ENCODE measurements around the gene DENND2C.
"Not testable (repeated sequence)": the region's sequence is repeated elsewhere in the genome, so short reads cannot be mapped to it uniquely, and the experiment has no call there.

Gene DENND2C

DNA sequence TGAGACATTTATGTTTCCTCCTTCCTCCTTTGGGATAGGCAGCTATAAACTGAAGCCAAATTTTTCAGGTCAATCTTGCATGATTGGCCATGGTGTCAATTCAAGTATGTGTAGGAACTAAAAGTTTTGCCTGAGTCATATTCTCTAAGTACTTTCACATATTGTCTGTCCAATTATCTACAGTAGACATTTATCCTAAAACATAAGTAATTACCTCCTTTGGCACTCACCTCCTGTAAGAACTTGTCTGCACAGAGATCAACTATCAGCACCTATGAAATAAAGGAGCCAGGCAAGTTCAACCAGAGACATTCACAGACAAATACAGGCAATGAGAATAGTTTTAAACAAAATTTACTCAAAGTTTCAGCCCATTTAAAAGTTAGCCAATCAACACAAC is 74.2 kb downstream of the DENND2C start:
- no peak for DNase-seq (ENCODE audit: low spot score)

DNA sequence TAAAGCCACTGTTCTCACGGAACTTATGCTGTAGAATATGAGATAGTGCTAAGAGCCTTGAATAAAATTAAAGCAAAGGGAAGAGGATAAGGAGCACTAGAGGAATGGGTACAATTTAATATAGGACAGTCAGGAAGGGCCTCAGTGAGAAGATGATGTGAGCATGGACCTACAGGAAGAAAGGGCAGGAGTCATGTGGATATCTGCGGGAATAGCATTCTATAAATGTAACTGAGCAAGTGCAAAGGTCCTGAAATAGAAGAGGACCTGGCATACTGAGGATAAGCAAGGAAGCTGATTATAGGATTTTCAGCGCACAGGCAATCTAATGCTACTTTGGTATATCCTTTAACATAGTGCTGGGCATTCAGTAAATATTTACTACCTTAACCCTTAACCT is 75.8 kb downstream of the DENND2C start:
- DNase-seq (ENCODE audit: low spot score), result no peak

DNA sequence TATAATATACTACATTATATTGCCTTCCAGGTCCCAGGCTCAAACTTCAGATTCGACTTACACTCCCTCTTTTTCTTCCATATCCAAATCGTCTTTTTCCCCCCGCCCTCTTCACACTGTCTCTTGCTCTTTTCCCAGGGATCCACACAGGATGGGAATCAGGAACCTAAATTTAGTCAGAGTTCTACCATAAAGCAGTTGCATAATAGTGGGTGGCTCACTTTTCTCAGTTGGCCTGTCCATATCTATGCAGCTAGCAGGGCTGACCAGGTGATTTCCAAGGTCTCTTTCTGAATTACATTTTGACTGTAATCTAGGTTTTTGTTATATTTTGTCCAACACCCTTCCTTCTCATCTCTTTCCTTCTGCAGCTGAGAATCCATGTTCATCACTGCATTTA is 80.7 kb downstream of the DENND2C start:
- DNase-seq (ENCODE audit: low spot score), result no peak

GRCh38 chr1:114588196-114588689 is 81.6 kb downstream of the DENND2C start:
- DNase-seq (ENCODE audit: low spot score), result no peak

DNA sequence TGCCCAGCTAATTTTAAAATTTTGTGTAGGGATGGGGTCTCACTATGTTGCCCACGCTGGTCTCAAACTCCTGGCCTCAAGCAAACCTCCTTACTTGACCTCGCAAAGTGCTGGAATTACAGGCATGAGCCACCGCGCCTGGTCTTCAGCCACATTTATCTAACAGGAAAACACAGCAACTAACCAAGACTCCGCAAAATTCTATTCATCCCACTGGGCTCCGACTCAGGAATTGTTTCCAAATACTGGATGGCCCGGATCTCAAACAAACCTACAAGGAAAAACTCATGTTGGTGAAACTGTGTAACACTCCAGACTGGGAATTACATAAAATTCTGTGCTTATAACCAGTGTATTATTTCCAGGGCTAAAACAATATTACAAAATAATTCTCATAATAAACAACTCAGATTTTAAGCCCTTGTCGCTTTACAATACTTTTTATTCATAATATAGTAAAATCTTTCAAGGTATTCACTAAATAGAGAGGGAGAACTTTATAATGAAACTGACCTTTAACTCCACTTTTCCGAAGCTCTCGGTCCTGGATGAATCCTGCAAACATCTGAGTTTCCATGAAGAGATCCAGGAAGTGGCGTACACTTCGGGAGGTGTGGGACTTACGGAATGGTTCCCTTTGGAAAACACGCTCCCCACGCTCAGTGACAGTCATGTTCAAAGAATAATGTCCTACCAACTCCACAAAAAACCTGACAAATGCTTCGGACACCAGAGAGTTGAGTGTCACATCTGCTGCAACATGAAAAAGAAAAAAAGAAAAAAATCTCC is 82.5 kb downstream of the DENND2C start:
- no peak for DNase-seq (ENCODE audit: low spot score)

GRCh38 chr1:114586513-114587047 is 83.3 kb downstream of the DENND2C start:
- no peak for DNase-seq (ENCODE audit: low spot score)

GRCh38 chr1:114585231-114585630 is 84.6 kb downstream of the DENND2C start:
- DNase-seq (ENCODE audit: low spot score), result no peak

DNA sequence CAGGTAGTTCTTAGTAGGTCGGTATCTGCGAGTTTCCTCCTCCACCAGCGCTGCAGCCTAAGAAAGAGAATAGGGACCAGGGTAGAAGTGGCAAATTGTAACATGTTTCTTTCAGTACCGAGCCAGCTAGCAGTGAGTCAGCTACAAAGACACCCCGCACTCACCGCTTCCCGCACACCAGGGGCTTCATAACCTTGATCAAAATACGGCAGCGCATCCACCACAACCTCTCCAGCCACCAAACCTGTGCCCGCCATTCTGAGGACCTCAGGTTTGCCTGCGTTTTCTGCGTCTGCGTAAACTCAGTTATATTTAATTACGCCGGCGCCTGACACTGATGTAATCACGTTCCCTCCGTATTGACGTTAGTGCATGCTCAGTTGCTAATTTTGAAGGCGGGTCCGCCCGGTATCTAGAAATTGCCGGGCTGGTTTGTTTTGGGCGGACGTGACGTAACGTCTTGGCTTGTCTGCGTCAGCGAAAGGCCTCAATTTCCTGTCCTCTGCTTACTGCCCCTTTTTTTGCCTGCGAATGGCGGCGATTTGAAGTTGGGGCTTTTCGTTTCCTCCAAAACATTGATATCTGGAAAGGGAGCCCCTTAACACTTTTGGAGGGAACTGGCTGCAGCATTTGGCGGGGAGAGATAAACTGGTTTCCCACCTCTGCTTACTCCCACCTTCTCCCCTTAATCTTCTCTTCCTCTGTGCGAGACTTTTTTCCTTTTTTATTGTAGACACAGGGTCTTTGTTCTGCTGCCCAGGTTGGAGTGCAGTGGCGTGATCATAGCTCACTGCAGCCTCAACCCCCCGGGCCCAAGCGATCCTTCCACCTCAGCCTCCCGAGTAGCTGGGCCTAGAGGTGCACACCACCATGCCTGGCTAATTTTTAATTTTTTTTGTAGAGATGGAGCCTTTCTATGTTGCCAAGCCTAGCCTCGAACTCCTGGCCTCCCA is 88.2 kb downstream of the DENND2C start, which contains the start of gene BCAS2:
TSS of gene BCAS2 (minus strand) at position 281 of the 953 bp plus-strand sequence. CDS start at position 257, 24 bp downstream.
- DNase-seq (ENCODE audit: low spot score), result peak; percentile 96

DNA sequence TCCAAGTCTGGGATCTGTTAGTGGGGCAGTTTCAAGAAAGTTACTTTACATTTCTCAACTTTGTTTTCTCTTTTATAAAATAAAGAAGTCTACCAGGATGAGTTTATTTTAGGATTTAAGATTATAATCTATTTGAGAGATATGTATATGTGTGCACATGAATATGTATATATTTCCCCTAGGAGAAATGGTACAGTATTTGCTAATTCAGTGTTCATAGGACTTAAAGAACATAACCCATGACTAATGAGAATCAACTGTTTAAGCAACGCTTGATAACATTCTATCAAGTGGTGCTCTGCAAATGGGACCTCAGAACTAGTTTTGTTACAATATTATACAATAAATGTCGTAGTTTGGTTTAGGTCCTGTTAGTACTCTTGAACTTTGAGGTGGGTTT is 95.5 kb downstream of the DENND2C start:
- no peak for DNase-seq (ENCODE audit: low spot score)

DNA sequence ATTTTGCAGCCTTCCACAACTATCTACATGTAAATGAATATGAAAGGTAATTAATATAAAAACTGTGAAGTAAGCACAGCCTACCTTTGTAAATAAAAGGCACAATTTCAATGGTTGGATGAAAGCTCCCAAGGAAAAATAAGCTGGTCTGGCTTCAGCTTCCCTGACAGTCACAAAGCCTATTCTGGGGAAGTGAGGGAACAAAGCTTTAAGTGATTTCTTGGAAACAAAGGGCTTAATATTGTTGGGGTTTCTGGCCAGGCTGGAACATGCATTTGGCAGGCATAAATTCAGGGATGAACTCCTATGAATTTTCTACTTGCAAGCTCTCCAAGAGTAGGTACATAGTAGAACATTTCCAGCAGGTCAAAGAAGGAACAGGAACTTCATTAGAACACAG is 105.7 kb downstream of the DENND2C start:
- no peak for DNase-seq (ENCODE audit: low spot score)

DNA sequence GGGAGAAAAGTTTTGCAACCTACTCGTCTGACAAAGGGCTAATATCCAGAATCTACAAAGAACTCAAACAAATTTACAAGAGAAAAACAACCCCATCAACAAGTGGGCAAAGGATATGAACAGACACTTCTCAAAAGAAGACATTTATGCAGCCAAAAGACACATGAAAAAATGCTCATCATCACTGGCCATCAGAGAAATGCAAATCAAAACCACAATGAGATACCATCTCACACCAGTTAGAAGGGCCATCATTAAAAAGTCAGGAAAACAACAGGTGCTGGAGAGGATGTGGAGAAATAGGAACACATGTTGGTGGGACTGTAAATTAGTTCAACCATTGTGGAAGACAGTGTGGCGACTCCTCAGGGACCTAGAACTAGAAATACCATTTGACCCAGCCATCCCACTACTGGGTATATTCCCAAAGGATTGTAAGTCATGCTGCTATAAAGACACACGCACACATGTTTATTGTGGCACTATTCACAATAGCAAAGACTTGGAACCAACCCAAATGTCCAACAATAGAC is 106.8 kb downstream of the DENND2C start:
- DNase-seq (ENCODE audit: low spot score), result not testable (repeated sequence)

DNA sequence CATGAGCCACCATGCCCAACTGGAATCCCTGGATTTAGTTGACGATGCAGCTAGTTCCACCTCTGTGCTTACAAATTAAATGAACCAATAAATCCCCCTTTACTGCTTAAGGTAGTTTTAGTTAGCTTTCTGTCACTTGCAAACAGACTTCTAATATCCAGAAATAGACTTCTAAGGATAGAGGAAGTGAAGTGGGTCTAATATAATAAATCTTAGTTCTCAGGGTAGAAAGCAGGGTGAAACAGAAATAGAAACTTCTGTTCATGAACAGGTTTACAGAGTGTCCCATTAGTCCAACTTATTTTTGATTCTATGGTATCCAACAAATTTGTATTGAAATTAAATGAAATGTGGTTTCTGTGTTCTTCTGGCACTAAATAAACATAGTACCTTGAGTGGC is 108.5 kb downstream of the DENND2C start:
- no peak for DNase-seq (ENCODE audit: low spot score)

DNA sequence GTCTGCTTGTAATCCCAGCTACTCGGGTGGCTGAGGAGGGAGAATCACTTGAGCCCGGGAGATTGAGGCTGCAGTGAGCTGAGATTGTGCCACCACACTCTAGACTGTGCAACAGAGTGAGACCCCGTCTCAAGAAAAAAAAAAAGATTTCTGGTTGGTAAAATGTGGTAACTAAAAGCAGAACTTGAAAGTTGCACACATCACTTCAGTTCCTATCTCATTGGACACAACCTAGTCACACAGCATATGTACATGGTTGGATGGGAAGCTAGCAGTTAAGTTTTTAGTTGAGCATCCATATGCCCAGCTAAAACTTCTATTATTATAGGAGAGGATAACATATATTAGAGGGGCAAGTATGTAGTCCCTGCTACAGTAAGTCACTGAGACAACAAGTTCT is 110.5 kb downstream of the DENND2C start:
- DNase-seq (ENCODE audit: low spot score), result no peak

DNA sequence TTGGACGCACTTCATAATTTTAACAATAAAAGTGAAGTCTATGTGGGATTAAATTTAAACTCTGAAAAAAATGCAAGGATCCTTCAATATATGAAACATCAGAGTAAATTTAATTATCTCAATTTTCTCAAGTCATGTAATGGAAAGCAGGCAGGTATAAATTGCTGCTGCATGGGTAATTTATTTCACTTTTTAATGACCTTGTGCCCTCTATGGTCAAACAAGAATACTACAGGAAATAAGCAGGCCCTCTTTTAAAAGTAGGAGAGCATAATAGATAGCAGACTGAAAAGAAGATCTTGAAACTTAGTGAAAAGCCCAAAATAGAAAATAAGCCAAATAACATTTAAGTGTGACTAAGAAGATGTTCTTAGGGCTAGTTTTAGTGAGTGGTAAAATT is 111.3 kb downstream of the DENND2C start:
- DNase-seq (ENCODE audit: low spot score), result no peak

DNA sequence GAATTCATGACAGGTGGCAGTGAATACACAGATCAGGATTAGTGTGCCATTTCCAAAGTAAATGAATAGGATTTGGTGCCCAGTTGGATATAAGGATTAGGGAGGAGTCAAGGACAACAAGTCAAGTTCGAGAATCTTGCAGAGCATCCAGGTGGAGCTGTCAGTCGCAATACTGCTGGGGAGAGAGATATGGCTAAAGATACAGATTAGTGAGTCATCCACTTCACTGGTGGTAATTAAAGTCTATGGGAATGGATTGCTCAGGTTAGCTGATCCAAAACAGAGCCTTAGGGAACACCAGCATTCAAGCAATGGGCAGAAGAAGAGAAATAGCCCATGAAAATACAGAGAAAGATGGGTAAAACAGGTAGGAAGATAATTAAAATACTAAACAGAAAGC is 115.3 kb downstream of the DENND2C start:
- no peak for DNase-seq (ENCODE audit: low spot score)

DNA sequence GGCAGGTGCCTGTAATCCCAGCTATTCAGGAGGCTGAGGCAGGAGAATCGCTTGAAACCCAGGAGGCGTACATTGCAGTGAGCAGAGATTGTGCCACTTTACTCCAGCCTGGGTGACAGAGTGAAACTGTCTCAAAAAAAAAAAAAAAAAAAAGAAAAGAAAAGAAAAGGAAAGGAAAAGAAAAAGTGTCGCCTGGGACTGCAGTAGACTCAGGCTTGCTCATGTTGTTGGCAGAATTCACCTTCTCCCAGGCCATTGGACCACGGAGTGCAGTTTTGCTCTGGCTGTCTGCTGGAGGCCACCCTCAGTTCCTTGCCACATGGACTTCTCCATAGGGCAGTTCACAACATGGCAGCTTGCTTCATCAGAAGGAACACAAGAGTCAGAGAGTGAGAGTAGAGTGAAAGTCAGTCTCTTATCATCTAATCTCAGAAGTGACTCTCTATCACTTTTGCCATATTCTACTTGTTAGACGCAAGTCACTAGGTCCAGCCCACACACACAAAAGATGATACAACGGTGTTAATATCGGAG is 117.7 kb downstream of the DENND2C start:
- DNase-seq (ENCODE audit: low spot score), result no peak

GRCh38 chr1:114551400-114551799 is 118.4 kb downstream of the DENND2C start:
- DNase-seq (ENCODE audit: low spot score), result no peak

DNA sequence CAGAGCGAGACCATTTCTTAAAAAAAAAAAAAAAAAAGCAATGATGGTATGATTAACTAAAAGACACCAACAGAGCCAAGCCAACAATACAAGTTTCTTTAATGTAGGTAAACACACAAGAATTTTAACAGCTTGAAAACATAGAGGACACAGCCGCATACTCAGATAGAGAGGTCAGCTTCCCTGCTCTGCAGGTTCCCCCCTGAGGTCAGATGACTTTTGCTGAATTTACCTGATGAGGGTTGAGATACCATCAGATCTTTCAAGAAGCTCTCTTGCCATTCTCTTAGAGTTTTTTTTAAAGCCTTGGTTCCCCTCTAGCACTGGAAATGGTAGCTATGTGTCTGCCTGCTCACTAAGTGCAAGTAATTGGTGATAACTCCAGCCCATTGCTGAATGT is 119.5 kb downstream of the DENND2C start:
- no peak for DNase-seq (ENCODE audit: low spot score)

- no peak for DNase-seq (ENCODE audit: low spot score)
Measured at GRCh38 chr1:114549137-114549536, 120.7 kb downstream of the DENND2C start.

GRCh38 chr1:114547076-114547475 is 122.8 kb downstream of the DENND2C start:
- DNase-seq (ENCODE audit: low spot score), result no peak

DNA sequence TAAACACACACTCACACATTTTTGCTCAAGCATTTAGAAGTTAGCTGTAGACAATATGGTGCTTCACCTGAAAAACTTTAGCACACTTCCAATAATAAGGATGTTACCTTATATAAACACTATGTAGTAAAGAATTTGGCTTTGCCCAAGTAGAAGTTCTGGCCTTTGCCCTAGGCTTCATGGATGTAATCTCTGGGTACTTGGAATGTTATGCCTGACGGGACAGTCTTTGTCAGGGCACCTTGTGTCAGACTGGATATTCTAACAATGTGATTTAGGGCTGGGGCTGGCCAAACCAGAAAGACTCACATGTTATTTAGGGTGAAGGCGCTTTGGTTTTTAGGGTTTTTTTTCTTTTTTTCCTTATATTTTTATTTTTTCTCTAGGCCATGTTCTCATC is 124.1 kb downstream of the DENND2C start:
- DNase-seq (ENCODE audit: low spot score), result no peak

DNA sequence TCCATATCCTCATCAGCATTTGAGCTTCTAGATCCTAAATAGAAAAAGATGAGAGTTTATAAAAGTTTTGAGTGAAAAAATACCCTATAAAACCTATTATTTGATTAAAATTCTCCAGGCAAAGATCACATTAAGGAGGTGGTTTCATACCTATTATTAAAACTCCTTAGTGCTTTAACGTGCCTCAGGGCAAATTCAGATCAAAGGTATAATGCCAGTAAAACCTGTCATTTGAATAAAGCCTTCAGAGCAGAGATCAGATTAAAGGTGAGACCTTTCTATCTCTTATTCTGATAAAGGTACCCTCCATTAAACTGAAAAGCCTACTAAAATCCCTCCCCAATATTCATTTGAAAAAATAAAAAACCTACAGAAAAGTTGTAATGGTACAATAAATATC is 124.5 kb downstream of the DENND2C start:
- DNase-seq (ENCODE audit: low spot score), result no peak
